Tibial artery (tissue), 4 donors: ENCODE data around the gene CTNNA3.

Experiments used
- DNase-seq, 2 donors: peaks; one replicate each; pipeline ENCODE4 v3.0.0-alpha.2; 2019
- H3K27ac ChIP-seq, 2 donors: fragments of 200-600 bp; sonication (generic) in 1 of 2; 1 replicate in 1 of 2; 2 replicates in 1 of 2; pipeline ENCODE4 v1.5.1; 2018 to 2019; ENCODE audit warnings: mild to moderate bottlenecking in 1 of 2
- H3K27me3 ChIP-seq, 2 donors: fragments of 200-600 bp; sonication (generic) in 1 of 2; one replicate each; pipeline versions ENCODE4 v1.5.1 to v1.6.0; 2016 to 2019
- H3K36me3 ChIP-seq, 3 donors: fragments of 200-600 bp; sonication (generic) in 2 of 3; one replicate each; pipeline ENCODE4 v1.5.1; 2016 to 2019; ENCODE audit warnings: mild to moderate bottlenecking in 2 of 3
- H3K4me1 ChIP-seq, 4 donors: fragments of 200-600 bp; sonication (generic) in 2 of 4; 1 replicate in 3 of 4; 2 replicates in 1 of 4; pipeline ENCODE4 v1.5.1; 2016 to 2019
- H3K4me3 ChIP-seq, 2 donors: fragments of 200-600 bp; sonication (generic) in 1 of 2; 1 replicate in 1 of 2; 2 replicates in 1 of 2; pipeline ENCODE4 v1.5.1; 2018 to 2019; ENCODE audit warnings: mild to moderate bottlenecking in 2 of 2
- H3K9me3 ChIP-seq, 3 donors: fragments of 200-600 bp; sonication (generic) in 1 of 3; one replicate each; pipeline ENCODE4 v1.5.1; 2016 to 2019
- intact Hi-C: fragments of 100-400 bp; cut with DNase I; formaldehyde crosslinking; loops from one replicate; pipeline ENCODE4 v1.15.0; 2023; ENCODE audit warnings: low total_unique reads
- TF ChIP-seq, protein P1 (sequence below), 2 experiments: fragments of 200-600 bp in 1 of 2; fragments of 450-650 bp in 1 of 2; IDR thresholded peaks; one replicate each; pipeline ENCODE4 v1.5.1; 2017 to 2019; ENCODE audit warnings: antibody characterized with exemption in 2 of 2, mild to moderate bottlenecking in 1 of 2, moderate library complexity in 1 of 2

Gene CTNNA3

DNA sequence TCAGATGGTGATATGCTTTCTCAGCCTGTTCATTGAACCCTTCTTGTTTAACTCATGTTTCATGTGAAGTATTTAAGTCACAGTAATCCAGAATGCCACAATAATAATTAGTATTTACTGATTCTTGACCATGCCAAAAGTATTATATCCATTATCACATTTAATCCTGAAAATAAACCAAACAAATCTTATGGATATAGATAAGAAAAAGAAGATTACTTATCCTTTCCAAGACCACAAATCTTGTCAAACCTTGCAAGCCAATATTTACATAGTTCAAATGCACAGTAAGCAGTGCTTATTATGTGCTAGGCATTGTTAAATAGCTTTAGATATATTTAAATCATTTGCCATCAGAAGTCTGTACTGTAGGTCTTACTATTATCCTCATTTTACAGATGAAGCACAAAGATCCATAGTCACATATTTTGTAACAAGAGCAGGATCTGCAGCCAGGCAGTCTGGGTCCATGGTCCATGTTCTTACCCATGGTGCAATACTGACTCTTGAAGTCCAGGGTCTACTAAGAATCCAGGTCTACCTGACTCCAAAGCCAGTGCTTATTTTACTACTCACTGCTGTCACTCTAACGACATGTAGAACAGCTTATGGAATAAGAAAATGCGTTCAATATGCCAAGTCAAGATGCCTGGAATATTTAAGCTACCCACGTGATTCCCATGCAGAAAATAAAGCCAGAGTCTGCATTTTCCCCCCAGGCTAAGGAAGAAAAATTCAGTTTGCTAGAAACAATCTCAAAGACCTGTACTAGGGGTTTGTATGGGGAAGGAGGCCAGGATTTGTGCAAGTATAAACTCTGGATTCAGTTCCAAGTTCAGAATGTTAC lies 1755.0 kb downstream of the CTNNA3 start:
- Histone ChIP-seq H3K27ac (no peak overlapping the region), H3K27me3 (no peaks in the 10 kb centered on the region), H3K4me1 (no peaks in the 10 kb centered on the region), H3K9me3 (no peaks in the 10 kb centered on the region), H3K36me3 (no peaks in the 10 kb centered on the region), H3K4me3 (no peak overlapping the region)
- intact Hi-C loops, result no loop called here
- no peak for DNase-seq
- TF ChIP-seq, protein P1, sequence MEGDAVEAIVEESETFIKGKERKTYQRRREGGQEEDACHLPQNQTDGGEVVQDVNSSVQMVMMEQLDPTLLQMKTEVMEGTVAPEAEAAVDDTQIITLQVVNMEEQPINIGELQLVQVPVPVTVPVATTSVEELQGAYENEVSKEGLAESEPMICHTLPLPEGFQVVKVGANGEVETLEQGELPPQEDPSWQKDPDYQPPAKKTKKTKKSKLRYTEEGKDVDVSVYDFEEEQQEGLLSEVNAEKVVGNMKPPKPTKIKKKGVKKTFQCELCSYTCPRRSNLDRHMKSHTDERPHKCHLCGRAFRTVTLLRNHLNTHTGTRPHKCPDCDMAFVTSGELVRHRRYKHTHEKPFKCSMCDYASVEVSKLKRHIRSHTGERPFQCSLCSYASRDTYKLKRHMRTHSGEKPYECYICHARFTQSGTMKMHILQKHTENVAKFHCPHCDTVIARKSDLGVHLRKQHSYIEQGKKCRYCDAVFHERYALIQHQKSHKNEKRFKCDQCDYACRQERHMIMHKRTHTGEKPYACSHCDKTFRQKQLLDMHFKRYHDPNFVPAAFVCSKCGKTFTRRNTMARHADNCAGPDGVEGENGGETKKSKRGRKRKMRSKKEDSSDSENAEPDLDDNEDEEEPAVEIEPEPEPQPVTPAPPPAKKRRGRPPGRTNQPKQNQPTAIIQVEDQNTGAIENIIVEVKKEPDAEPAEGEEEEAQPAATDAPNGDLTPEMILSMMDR (IDR thresholded peaks at IDR 0.05), result no peak

DNA sequence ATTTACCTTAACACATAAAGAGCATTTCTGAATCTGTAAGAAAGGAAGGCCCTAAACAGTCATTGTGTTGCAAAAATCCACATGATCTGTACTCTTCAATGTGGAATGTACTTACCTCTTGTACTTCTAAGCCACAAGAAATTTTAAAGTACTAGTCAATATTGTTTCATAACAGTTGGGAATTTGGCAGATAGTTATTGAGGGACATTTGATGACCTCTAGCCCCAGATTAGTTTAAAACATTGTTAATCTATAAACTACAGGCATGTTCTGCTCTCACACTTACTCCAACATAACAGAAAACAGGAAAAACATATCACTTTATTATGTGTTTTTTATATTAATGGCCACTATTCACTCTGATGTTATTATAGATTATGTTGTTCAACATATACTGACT lies 1755.9 kb downstream of the CTNNA3 start:
- TF ChIP-seq, protein P1 (IDR thresholded peaks at IDR 0.05), result no peak
- intact Hi-C loops, result no loop called here
- Histone ChIP-seq H3K36me3 (no peaks in the 10 kb centered on the region), H3K27me3 (no peaks in the 10 kb centered on the region), H3K27ac (no peak overlapping the region), H3K9me3 (no peaks in the 10 kb centered on the region), H3K4me3 (no peak overlapping the region), H3K4me1 (no peaks in the 10 kb centered on the region)
- DNase-seq, result no peak

DNA sequence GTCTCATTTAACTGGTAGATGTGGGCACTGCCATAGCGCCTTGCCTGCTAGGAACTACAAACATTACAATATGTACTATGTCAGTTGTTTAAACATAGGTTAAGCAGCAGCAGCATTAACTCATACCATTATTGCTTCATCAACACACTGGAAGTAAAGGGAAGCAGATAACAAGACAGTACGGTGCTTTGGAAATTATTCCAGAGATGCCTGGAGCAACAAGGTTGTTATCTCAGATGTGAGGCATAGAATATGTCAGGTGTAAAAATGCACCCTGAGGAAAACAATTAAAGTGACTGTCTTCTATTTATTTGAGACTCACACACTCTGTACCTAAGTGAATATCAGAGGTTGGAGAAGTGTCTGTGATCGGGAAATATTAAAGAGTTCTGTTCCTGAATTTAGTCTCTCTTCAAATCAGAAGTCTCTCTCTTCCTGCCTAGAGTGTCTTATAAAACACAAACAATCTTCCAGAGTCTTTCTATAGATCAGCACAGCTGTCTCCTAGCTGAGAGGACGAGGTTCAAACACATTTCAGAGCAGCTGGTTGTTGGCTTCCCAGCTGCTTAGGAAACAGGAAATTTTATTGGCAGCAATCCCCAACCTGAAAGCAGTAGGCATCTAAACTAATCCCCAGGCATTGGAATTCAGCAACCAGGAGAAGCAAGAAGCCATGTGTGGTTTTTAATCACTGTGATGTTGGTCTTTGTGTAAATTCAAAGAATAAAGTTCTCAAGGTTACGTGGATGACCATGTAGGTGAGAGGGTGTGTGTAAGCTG lies 1764.5 kb downstream of the CTNNA3 start:
- H3K9me3 ChIP-seq, result no peaks in the 10 kb centered on the region
- TF ChIP-seq, protein P1 (IDR thresholded peaks at IDR 0.05), result no peak
- H3K4me3 ChIP-seq, result no peak overlapping the region
- intact Hi-C loops, result no loop called here
- no peak for DNase-seq
- no peaks in the 10 kb centered on the region for H3K4me1 ChIP-seq
- H3K27me3 ChIP-seq, result no peaks in the 10 kb centered on the region
- H3K36me3 ChIP-seq, result no peaks in the 10 kb centered on the region
- H3K27ac ChIP-seq, result no peak overlapping the region

DNA sequence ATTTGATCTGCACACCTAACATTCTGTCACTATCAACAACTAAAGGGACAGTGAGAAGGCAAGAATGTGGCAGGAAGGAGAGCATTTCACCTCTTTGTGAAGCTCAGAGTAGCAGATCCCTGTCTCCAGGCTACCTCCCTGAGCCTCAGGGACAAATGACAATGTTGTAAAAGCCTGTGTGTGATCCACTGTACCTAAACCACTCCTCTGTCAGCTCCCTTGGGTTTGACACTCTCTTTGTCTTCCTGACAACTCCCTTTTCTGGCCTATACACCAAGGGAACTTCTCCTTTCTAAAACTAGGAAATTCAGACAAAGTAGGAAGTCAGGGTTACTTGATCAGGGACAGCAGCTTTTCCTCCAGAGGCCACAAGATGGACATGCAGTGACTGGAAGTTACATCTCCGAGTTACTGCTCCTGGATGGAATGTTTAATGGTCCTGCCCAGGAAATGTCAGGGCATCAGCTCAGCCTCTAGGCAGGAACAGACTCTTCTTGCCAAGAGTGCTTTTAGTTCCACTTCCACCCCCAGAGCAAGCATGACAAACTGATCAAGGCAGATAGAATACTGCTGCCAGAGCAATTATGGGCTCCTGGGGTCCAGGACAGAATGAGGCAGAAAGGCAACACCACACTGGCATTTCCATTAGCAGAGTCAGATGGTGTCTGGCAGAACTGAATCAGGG lies 1784.7 kb downstream of the CTNNA3 start:
- DNase-seq, result no peak
- no peak overlapping the region for H3K4me3 ChIP-seq
- no peaks in the 10 kb centered on the region for H3K27me3 ChIP-seq
- peaks cover 0 to 8% (median 2%) of the 10 kb centered on the region in 4 donors for H3K4me1 ChIP-seq
- intact Hi-C loops, result no loop called here
- H3K36me3 ChIP-seq, result no peaks in the 10 kb centered on the region
- TF ChIP-seq, protein P1 (IDR thresholded peaks at IDR 0.05), result no peak
- H3K27ac ChIP-seq, result no peak overlapping the region
- H3K9me3 ChIP-seq, result no peaks in the 10 kb centered on the region

DNA sequence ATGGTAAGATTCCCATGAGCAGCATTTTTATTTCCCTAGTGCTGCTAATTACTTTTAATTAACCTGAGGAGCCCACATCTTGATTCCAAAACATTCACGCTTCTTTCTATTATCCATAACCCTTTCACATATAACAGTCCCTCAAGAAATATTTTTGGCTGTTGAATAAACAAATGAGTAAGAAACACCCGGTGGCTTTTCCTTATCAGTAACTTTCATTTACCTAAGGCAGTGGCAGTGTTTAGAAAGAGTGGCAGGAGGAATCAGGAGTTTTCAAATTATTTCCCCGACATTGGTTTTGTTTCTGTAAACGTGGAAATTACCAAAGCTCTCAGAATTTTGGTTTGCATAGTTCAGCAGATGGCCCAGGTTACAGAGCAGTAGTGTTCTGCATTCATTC lies 1785.8 kb downstream of the CTNNA3 start:
- H3K36me3 ChIP-seq, result no peaks in the 10 kb centered on the region
- intact Hi-C loops, result no loop called here

More for the DNA sequence above, 1785.8 kb downstream of the CTNNA3 start:
- H3K4me3 ChIP-seq, result no peak overlapping the region
- DNase-seq, result no peak
- TF ChIP-seq, protein P1 (IDR thresholded peaks at IDR 0.05), result no peak
- no peaks in the 10 kb centered on the region for H3K9me3 ChIP-seq
- H3K27me3 ChIP-seq, result no peaks in the 10 kb centered on the region
- no peak overlapping the region for H3K27ac ChIP-seq
- H3K4me1 ChIP-seq, result peaks cover 0 to 8% (median 2%) of the 10 kb centered on the region in 4 donors
